ENCODE measurements around the gene AFMID. TPM values are rescaled to one million over a fixed set of nuclear protein-coding genes. Genes with fewer than 3 reads are reported as not detected.

The AFMID gene
- total and polyA plus RNA-seq, 2 of the 13 experiments (the other 11 are each of a cell fraction or from before 2014, with no cell fraction given): 249 to 270 TPM

DNA sequence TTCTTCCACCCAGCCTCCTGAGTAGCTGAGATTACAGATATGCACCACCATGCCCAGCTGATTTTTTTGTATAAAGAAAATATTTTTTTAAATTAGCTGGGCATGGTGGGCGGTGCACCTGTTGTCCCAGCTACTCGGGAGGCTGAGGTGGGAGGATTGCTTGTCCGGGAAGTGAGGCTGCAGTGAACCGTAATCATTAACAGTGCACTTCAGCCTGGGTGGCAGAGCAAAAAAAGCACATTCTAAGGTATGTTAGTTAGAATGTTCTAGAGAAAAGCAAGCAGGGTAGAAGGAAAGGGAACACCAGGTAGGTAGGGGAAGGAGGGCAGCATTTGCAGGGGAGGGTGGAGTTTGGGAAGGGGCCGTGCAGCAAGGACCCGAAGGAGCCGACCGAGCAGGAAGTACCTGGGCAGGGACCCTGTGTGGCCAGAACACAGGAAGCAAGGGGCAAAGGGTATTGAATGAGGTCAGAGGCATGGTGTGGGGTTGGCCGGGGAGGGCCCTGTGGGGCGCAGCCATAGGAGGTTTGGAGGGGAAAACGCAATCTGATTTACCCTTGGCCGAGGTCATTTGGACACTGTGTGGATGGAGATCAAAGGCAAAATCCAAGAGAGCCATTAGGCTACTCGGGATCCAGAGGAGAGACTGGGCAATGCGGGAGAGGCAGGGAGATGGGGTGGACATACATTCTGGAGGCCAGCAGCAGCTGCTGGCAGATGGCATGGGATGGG lies 38.7 kb upstream of the AFMID start (continued):
- TF ChIP-seq, protein P1, sequence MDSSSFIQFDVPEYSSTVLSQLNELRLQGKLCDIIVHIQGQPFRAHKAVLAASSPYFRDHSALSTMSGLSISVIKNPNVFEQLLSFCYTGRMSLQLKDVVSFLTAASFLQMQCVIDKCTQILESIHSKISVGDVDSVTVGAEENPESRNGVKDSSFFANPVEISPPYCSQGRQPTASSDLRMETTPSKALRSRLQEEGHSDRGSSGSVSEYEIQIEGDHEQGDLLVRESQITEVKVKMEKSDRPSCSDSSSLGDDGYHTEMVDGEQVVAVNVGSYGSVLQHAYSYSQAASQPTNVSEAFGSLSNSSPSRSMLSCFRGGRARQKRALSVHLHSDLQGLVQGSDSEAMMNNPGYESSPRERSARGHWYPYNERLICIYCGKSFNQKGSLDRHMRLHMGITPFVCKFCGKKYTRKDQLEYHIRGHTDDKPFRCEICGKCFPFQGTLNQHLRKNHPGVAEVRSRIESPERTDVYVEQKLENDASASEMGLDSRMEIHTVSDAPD (CRISPR knock-in tag; IDR thresholded peaks at IDR 0.05): no peak
- TF ChIP-seq, protein P2, sequence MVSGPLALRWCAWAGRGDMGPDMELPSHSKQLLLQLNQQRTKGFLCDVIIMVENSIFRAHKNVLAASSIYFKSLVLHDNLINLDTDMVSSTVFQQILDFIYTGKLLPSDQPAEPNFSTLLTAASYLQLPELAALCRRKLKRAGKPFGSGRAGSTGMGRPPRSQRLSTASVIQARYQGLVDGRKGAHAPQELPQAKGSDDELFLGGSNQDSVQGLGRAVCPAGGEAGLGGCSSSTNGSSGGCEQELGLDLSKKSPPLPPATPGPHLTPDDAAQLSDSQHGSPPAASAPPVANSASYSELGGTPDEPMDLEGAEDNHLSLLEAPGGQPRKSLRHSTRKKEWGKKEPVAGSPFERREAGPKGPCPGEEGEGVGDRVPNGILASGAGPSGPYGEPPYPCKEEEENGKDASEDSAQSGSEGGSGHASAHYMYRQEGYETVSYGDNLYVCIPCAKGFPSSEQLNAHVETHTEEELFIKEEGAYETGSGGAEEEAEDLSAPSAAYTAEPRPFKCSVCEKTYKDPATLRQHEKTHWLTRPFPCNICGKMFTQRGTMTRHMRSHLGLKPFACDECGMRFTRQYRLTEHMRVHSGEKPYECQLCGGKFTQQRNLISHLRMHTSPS (CRISPR knock-in tag; IDR thresholded peaks at IDR 0.05; ENCODE audit: low read depth): 0 out of 2 replicates have a peak, but pooled peaks have one; percentile 50
- TF ChIP-seq, protein P3, sequence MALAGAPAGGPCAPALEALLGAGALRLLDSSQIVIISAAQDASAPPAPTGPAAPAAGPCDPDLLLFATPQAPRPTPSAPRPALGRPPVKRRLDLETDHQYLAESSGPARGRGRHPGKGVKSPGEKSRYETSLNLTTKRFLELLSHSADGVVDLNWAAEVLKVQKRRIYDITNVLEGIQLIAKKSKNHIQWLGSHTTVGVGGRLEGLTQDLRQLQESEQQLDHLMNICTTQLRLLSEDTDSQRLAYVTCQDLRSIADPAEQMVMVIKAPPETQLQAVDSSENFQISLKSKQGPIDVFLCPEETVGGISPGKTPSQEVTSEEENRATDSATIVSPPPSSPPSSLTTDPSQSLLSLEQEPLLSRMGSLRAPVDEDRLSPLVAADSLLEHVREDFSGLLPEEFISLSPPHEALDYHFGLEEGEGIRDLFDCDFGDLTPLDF (CRISPR knock-in tag; IDR thresholded peaks at IDR 0.05): no peak
- TF ChIP-seq, protein P4, sequence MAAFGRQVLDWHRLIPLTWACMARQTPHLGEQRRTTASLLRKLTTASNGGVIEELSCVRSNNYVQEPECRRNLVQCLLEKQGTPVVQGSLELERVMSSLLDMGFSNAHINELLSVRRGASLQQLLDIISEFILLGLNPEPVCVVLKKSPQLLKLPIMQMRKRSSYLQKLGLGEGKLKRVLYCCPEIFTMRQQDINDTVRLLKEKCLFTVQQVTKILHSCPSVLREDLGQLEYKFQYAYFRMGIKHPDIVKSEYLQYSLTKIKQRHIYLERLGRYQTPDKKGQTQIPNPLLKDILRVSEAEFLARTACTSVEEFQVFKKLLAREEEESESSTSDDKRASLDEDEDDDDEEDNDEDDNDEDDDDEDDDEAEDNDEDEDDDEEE (CRISPR knock-in tag; IDR thresholded peaks at IDR 0.05): no peak
- TF ChIP-seq ZNF333 (CRISPR knock-in tag; IDR thresholded peaks at IDR 0.05; ENCODE audit: borderline replicate concordance) (no peak), ZFP90 (CRISPR knock-in tag; IDR thresholded peaks at IDR 0.05; ENCODE audit: borderline replicate concordance) (0 out of 2 replicates have a peak, but pooled peaks have one; percentile 24), ZSCAN31 (CRISPR knock-in tag; IDR thresholded peaks at IDR 0.05; ENCODE audit: low read depth) (no peak), NR2F1 (CRISPR knock-in tag; IDR thresholded peaks at IDR 0.05) (0 out of 4 replicates have a peak, but pooled peaks of 1 of the 2 experiments have one; percentile 17), ZBTB38 (CRISPR knock-in tag; IDR thresholded peaks at IDR 0.05) (0 out of 2 replicates have a peak, but pooled peaks have one; percentile 53), HNRNPL (IDR thresholded peaks at IDR 0.05; ENCODE audit: low read depth, low read length) (no peak), ZNF567 (CRISPR knock-in tag; IDR thresholded peaks at IDR 0.05; ENCODE audit: borderline replicate concordance) (no peak), SRY (CRISPR knock-in tag; IDR thresholded peaks at IDR 0.05) (0 out of 2 replicates have a peak, but pooled peaks have one; percentile 38), HNRNPUL1 (IDR thresholded peaks at IDR 0.05; ENCODE audit: low read depth, low read length) (no peak)
- TF ChIP-seq, protein P5, sequence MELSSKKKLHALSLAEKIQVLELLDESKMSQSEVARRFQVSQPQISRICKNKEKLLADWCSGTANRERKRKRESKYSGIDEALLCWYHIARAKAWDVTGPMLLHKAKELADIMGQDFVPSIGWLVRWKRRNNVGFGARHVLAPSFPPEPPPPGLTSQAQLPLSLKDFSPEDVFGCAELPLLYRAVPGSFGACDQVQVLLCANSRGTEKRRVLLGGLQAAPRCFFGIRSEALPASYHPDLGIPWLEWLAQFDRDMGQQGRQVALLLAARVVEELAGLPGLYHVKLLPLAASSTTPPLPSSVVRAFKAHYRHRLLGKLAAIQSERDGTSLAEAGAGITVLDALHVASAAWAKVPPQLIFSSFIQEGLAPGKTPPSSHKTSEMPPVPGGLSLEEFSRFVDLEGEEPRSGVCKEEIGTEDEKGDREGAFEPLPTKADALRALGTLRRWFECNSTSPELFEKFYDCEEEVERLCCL (CRISPR knock-in tag; IDR thresholded peaks at IDR 0.05; ENCODE audit: borderline replicate concordance): no peak
- TF ChIP-seq, protein P6, sequence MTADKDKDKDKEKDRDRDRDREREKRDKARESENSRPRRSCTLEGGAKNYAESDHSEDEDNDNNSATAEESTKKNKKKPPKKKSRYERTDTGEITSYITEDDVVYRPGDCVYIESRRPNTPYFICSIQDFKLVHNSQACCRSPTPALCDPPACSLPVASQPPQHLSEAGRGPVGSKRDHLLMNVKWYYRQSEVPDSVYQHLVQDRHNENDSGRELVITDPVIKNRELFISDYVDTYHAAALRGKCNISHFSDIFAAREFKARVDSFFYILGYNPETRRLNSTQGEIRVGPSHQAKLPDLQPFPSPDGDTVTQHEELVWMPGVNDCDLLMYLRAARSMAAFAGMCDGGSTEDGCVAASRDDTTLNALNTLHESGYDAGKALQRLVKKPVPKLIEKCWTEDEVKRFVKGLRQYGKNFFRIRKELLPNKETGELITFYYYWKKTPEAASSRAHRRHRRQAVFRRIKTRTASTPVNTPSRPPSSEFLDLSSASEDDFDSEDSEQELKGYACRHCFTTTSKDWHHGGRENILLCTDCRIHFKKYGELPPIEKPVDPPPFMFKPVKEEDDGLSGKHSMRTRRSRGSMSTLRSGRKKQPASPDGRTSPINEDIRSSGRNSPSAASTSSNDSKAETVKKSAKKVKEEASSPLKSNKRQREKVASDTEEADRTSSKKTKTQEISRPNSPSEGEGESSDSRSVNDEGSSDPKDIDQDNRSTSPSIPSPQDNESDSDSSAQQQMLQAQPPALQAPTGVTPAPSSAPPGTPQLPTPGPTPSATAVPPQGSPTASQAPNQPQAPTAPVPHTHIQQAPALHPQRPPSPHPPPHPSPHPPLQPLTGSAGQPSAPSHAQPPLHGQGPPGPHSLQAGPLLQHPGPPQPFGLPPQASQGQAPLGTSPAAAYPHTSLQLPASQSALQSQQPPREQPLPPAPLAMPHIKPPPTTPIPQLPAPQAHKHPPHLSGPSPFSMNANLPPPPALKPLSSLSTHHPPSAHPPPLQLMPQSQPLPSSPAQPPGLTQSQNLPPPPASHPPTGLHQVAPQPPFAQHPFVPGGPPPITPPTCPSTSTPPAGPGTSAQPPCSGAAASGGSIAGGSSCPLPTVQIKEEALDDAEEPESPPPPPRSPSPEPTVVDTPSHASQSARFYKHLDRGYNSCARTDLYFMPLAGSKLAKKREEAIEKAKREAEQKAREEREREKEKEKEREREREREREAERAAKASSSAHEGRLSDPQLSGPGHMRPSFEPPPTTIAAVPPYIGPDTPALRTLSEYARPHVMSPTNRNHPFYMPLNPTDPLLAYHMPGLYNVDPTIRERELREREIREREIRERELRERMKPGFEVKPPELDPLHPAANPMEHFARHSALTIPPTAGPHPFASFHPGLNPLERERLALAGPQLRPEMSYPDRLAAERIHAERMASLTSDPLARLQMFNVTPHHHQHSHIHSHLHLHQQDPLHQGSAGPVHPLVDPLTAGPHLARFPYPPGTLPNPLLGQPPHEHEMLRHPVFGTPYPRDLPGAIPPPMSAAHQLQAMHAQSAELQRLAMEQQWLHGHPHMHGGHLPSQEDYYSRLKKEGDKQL (CRISPR knock-in tag; IDR thresholded peaks at IDR 0.05; ENCODE audit: low read depth): no peak

Data from HepG2 (cell line).